Esophagus squamous epithelium (tissue), 5 donors: Measurements from ENCODE around the gene SPON1. TPM values are rescaled to one million over a fixed set of nuclear protein-coding genes. Genes with fewer than 3 reads are reported as not detected.
A peak's percentile ranks its signal among the peaks of the same experiment; 100 is the strongest.
"Not testable (repeated sequence)": the region's sequence is repeated elsewhere in the genome, so short reads cannot be mapped to it uniquely, and the experiment has no call there.

Source experiments
- DNase-seq: peaks from one replicate; lab custom pipeline; 2025; lab: John Stamatoyannopoulos, UW
- H3K27ac ChIP-seq, 4 donors: fragments of 200-600 bp; sonication (generic); one replicate each; pipeline ENCODE4 v1.5.1; 2016 to 2019; ENCODE audit warnings: mild to moderate bottlenecking in 1 of 4
- H3K27me3 ChIP-seq, 4 donors: fragments of 200-600 bp; sonication (generic); 1 replicate in 3 of 4; 2 replicates in 1 of 4; pipeline versions ENCODE4 v1.5.1 to v1.6.0; 2017 to 2021; ENCODE audit warnings: antibody characterized with exemption in 1 of 4
- H3K36me3 ChIP-seq, 3 donors: fragments of 200-600 bp; sonication (generic); one replicate each; pipeline ENCODE4 v1.5.1; 2016 to 2019
- H3K4me1 ChIP-seq, 3 donors: fragments of 200-600 bp; sonication (generic); one replicate each; pipeline ENCODE4 v1.5.1; 2017 to 2019
- H3K4me3 ChIP-seq, 4 donors: fragments of 200-600 bp; sonication (generic); 1 replicate in 3 of 4; 2 replicates in 1 of 4; pipeline ENCODE4 v1.5.1; 2016 to 2019; ENCODE audit warnings: mild to moderate bottlenecking in 2 of 4, moderate library complexity in 1 of 4
- H3K9me3 ChIP-seq, 3 donors: fragments of 200-600 bp; sonication (generic); one replicate each; pipeline ENCODE4 v1.5.1; 2016 to 2019
- CTCF ChIP-seq, 6 experiments: fragments of 450-650 bp in 4 of 6; fragments of 200-600 bp in 2 of 6; sonication (generic) in 2 of 6; IDR thresholded peaks; one replicate each; pipeline ENCODE4 v1.5.1; 2016 to 2019; ENCODE audit warnings: antibody characterized with exemption in 6 of 6, mild to moderate bottlenecking in 4 of 6, moderate library complexity in 4 of 6
- POLR2A ChIP-seq, 4 donors: fragments of 450-650 bp; IDR thresholded peaks; one replicate each; pipeline ENCODE4 v1.6.1; 2017; ENCODE audit warnings: antibody characterized with exemption in 4 of 4, mild to moderate bottlenecking in 4 of 4, moderate library complexity in 3 of 4
- WGBS, 2 donors: methylation state at CpG; one replicate each; pipeline ENCODE4 v1.1.5; 2018; 5-methylcytosine and 5-hydroxymethylcytosine counted together
- intact Hi-C: fragments of 100-400 bp; cut with DNase I; formaldehyde crosslinking; loops from one replicate; pipeline ENCODE4 v1.15.0; 2022
- total RNA-seq, 4 donors: library from RNA; depleted of rRNA; stranded (reverse); fragments of >200 nt; gene quantifications; one replicate each; pipeline ENCODE4 v1.1.0, GENCODE V29; 2016
- donor health status: DM: yes; HTN: yes; CAD: no.

The SPON1 gene
- total RNA-seq, 4 donors from 2014 or later: 1.6 to 44.4 (median 6.5) TPM

GRCh38 chr11:14148653-14149273 lies 186.2 kb downstream of the SPON1 start:
- intact Hi-C loops: loop anchor here (5.0 kb wide), 1 partner anchor 186 kb away; the partner anchor contains the start of gene SPON1
- H3K36me3 ChIP-seq: no peaks in the 10 kb centered on the region
- peaks cover 0 to 2% (median 2%) of the 10 kb centered on the region in 3 donors for H3K9me3 ChIP-seq
- TF ChIP-seq CTCF (IDR thresholded peaks at IDR 0.05) (peak in 5 of 6 experiments; percentile 46 to 70 (median 59)), POLR2A (IDR thresholded peaks at IDR 0.05) (no peak)
- H3K27me3 ChIP-seq: no peaks in the 10 kb centered on the region
- no peak overlapping the region for H3K4me3 ChIP-seq
- no peak for DNase-seq
- WGBS, 2 donors: 10 to 45% methylated on average over 3 of the region's 3 CpGs
- H3K4me1 ChIP-seq: no peaks in the 10 kb centered on the region
- no peak overlapping the region for H3K27ac ChIP-seq

DNA sequence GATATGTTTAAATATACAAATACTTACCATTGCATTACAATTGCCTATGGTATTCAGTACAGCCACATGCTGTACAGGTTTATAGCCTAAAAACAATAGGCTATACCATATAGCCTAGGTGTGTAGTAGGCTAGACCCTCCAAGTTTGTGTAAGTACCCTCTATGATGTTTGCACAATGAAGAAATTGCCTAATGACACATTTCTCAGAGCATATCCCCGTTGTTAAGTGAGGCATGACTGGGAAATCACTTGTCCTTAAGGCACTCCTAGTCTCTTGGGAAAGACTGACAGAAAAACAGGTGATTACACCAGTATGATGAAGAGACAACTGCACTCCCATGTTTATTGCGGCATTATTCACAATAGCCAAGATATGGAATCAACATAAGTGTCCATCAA lies 187.2 kb downstream of the SPON1 start:
- H3K4me3 ChIP-seq: no peak overlapping the region
- H3K9me3 ChIP-seq: peaks cover 0 to 11% (median 11%) of the 10 kb centered on the region in 3 donors
- no peaks in the 10 kb centered on the region for H3K36me3 ChIP-seq
- TF ChIP-seq CTCF (IDR thresholded peaks at IDR 0.05) (no peak), POLR2A (IDR thresholded peaks at IDR 0.05) (no peak)
- no peaks in the 10 kb centered on the region for H3K4me1 ChIP-seq
- WGBS, 2 donors: 48 to 59% methylated on average over 2 of the region's 2 CpGs
- H3K27ac ChIP-seq: no peak overlapping the region
- no peak for DNase-seq
- no peaks in the 10 kb centered on the region for H3K27me3 ChIP-seq
- intact Hi-C loops: loop anchor here (5.0 kb wide), 1 partner anchor 187 kb away; the partner anchor contains the start of gene SPON1

DNA sequence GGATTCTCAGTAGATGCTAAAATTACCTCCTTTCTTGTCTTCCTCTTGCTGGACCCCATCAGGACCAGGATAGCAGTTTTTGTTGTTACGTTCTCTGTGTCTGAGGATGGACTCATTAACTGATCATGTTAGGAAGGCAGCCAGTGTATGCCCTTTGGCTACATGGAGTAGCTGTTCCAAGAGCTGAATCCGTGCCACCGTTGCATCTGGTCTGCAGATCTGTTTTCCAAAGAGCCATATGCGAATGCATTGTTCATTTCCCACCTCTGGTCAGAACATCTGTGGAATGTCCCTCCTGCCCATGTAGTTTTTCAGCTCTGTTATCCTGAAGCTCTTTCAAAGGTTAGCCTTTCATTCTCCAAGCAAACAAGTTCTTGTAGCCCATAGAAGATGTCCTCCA lies 188.4 kb downstream of the SPON1 start:
- 61 to 67% methylated on average over 4 of the region's 4 CpGs for WGBS, 2 donors

DNA sequence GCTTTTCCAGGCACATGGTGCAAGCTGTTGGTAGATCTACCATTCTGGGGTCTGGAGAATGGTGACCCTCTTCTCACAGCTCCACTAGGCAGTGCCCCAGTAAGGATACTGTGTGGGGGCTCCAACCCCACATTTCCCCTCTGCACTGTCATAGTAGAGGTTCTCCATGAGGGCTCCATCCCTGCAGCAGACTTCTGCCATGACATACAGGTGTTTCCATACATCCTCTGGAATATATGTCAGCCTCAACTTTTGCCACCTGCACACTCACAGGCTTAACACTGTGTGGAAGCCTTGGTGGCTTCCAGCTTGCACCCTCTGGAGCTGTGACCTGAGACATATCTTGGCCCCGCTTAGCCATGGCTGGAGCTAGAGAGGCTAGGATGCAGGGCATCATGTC lies 191.6 kb downstream of the SPON1 start:
- H3K27me3 ChIP-seq, H3K36me3 ChIP-seq, H3K4me1 ChIP-seq, intact Hi-C loops, H3K27ac ChIP-seq, DNase-seq, H3K4me3 ChIP-seq: not testable (repeated sequence)
- H3K9me3 ChIP-seq: peaks cover 0 to 17% (median 15%) of the 10 kb centered on the region in 3 donors
- WGBS, 2 donors: 80% methylated on average over 1 of the region's 1 CpG; no CpG with 5 or more reads in 1 of the 2 donors

More for the DNA sequence above, 188.4 kb downstream of the SPON1 start:
- H3K4me1 ChIP-seq: no peaks in the 10 kb centered on the region
- no peak overlapping the region for H3K27ac ChIP-seq
- no peak for DNase-seq
- H3K27me3 ChIP-seq: no peaks in the 10 kb centered on the region
- no peaks in the 10 kb centered on the region for H3K36me3 ChIP-seq
- intact Hi-C loops: no loop called here
- H3K9me3 ChIP-seq: peaks cover 0 to 15% (median 12%) of the 10 kb centered on the region in 3 donors
- H3K4me3 ChIP-seq: no peak overlapping the region
- TF ChIP-seq POLR2A (IDR thresholded peaks at IDR 0.05) (no peak), CTCF (IDR thresholded peaks at IDR 0.05) (no peak)

DNA sequence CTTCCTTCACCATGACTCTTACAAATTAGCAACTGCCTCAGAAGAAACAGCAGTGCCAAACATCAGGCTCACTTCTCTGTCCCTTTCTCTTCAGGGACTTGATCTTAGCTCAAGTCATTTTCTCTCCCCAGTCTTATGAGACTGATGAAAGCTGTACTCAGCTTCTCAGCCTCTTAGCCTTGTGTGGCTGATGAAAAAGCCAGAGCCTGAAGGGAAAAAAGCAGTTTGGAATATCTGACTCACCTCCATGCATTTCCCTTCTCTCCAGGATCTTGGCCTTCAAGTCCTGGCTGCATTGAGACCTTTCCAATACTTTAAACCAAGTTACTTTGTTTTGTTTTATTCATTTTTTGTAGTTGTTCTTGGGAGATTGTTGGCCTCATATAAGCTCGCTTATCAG lies 195.9 kb downstream of the SPON1 start:
- no peak for TF ChIP-seq CTCF (IDR thresholded peaks at IDR 0.05)
- no peak for TF ChIP-seq POLR2A (IDR thresholded peaks at IDR 0.05)
- no peak for DNase-seq
- H3K4me1 ChIP-seq: no peaks in the 10 kb centered on the region
- 87 to 88% methylated on average over 1 of the region's 1 CpG for WGBS, 2 donors
- intact Hi-C loops: no loop called here
- H3K27me3 ChIP-seq: no peaks in the 10 kb centered on the region
- H3K36me3 ChIP-seq: no peaks in the 10 kb centered on the region
- no peak overlapping the region for H3K27ac ChIP-seq
- no peak overlapping the region for H3K4me3 ChIP-seq
- peaks cover 0 to 17% (median 15%) of the 10 kb centered on the region in 3 donors for H3K9me3 ChIP-seq
